Epidermal melanocyte (primary cell): ENCODE data around the gene STRN.
"Not testable (repeated sequence)": the region's sequence is repeated elsewhere in the genome, so short reads cannot be mapped to it uniquely, and the experiment has no call there.

Source experiments
- DNase-seq: peaks from one replicate; pipeline ENCODE4 v3.0.0; 2011; ENCODE audit warnings: low spot score; ENCODE audit not compliant: insufficient read length

The STRN gene, protein sequence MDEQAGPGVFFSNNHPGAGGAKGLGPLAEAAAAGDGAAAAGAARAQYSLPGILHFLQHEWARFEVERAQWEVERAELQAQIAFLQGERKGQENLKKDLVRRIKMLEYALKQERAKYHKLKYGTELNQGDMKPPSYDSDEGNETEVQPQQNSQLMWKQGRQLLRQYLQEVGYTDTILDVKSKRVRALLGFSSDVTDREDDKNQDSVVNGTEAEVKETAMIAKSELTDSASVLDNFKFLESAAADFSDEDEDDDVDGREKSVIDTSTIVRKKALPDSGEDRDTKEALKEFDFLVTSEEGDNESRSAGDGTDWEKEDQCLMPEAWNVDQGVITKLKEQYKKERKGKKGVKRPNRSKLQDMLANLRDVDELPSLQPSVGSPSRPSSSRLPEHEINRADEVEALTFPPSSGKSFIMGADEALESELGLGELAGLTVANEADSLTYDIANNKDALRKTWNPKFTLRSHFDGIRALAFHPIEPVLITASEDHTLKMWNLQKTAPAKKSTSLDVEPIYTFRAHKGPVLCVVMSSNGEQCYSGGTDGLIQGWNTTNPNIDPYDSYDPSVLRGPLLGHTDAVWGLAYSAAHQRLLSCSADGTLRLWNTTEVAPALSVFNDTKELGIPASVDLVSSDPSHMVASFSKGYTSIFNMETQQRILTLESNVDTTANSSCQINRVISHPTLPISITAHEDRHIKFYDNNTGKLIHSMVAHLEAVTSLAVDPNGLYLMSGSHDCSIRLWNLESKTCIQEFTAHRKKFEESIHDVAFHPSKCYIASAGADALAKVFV

DNA sequence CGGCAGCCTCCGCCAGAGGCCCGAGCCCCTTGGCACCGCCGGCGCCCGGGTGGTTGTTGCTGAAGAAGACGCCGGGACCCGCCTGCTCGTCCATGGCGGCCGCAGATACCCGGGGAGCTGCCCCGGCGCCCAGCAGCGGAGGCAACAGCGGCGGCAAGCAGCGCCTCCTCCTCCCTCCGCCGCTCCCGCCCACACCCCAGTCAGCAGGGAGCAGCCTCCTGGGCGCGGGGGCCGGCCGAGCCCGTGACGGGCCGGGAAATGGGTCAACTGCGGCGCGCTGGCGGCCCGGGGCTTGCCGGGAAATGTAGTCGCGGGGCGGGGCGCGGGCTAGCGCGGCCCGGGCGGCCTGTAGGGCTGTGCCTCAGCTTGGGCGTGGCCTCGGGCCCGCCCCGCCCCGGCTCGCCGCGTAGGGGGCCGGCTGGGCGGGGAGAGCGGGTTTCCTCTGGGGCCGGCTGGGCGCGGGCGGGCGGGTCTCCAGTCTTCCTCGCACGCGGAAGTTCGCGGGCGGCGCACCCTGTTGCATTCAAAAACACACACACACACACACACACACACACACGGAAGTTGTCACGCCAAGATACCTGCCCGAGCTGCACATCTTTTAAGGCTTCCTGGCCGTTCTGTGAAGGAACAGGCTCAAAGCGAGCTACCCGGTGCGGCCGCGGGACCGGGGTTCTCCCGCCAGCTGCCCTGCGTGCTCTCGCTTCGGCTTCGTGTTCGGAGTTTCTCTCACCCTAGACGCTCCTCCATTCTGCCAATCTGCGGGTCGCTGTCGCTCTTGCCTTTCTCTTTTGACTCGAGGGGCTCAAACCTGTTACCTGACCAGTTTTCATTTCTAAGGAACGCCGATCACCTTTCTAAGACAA, at the start of gene STRN:
STRN (minus strand) TSS at position 167 of the 866 bp plus-strand sequence; CDS start at position 94, 73 bp downstream.
- peak; percentile 90 for DNase-seq

DNA sequence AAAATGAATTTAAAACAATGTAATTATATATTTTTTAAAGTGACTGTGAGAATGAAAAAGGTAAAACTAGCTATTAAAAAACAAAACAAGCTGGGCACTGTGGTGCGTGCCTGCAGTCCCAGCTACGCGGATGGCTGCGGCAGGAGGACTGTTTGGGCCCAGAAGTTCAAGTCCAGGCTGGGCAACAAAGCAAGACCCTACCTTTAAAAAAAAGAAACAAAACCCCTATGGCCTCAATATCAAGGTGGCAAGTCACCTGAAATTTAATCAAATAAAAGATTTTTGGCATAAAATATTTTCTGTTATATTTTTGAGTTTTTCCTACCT, 46.9 kb upstream of the STRN start:
- no peak for DNase-seq

DNA sequence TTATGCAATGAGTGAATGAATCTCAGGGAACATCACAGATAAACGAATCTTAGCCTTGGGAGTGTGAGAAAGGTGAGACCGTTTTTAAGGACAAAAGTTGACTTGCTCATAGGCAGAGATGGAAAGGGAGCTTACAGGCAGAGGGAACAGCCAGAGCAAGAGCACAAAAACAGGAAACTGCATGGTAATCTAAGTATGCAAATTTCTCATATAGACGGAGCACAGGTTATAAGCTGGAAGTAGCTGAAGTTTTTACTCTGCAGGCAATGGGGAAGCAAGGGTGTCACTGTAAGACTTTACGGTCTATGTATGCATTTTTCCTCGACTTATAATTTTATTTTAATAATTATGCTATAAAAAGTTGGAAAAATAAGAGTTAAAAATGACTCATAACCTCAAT, 44.8 kb upstream of the STRN start:
- no peak for DNase-seq

DNA sequence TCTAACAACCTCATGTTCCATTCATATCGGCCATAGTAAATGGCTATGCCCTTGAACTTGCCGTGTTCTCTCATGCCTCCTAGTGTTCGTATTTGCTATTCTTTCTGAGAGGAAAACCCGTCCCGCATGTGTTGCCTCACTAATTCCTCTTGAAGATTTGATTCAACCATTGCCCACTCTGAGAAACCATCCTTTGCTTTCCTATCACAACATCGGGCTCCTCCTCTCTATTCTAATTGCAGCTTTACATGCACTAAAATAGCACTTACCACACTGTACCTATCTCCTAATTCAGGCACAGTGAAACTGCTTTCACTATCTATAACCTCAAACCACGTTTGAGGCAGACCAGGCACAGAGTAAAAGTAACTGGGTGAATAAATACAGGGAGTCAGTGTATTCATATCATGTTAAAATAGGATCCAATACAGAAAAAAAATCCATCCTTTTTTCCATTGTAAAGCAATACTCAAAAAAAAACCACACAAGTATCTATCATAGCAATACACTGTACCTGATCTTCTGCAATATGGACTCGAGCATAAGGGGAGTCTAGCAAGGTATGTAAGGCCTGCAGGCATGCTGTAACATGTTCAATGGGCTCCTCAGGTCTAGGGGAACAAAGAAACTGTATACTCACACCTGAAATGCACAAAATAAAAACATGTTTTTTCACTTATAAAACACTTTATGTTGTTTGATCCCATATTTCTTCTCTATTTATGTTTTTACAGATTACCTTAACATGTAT, 39.0 kb upstream of the STRN start:
- DNase-seq, result no peak

DNA sequence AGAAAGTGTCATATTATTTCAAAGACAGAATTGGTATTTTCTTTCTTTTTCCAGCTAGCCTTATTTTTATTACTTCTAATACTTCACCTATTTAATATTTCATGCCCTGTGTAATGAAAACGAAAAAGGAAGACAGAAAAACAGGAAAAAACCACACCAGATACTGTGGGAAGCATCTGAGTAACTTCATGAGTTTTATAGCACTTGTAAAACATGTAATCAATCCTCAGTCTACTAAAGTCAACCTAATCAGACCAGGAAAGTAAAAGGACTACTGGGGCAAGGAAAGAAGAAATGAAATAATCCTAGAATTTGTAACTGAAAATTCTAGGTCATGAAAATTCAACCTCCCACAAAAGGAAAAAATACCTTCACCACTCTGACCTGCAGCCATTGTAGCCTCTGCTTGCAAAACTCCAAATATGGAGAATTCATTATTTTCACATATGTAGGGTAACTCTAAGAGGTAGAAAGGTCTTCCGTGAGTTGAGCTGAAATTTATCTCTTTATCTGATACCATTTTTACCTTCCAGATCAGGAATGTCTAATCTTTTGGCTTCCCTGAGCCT, 34.7 kb upstream of the STRN start:
- no peak for DNase-seq

DNA sequence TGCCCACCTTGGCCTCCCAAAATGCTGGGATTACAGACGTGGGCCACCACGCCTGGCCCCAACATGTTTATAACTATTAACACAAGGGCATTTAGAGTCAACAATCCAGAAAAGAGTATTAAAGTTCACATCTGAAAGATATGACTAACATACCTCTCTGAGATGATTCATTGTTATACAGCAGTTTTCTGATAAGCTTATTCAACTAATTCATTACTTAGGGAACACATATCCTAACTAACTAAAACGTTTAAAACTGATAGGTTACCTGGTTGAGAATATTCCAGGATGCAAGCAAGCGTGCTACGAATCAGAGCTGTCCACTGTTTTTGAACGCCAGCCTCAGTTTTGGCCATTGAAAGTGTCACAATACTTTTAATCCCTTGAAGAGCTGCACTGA, 34.0 kb upstream of the STRN start:
- no peak for DNase-seq

DNA sequence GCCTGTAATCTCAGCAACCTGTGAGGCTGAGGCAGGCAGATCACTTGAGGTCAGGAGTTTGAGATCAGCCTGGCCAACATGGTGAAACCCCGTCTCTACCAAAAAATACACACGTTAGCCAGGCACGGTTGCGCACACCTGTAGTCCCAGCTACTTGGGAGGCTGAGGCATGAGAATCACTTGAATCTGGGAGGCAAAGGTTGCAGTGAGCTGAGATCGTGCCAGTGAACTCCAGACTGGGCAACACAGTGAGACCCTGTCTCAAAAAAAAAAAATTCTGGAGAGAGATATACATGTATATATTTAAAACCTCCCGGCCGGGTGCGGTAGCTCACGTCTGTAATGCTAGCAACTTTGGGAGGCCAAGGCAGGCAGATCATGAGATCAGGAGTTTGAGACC, 33.1 kb upstream of the STRN start:
- not testable (repeated sequence) for DNase-seq

DNA sequence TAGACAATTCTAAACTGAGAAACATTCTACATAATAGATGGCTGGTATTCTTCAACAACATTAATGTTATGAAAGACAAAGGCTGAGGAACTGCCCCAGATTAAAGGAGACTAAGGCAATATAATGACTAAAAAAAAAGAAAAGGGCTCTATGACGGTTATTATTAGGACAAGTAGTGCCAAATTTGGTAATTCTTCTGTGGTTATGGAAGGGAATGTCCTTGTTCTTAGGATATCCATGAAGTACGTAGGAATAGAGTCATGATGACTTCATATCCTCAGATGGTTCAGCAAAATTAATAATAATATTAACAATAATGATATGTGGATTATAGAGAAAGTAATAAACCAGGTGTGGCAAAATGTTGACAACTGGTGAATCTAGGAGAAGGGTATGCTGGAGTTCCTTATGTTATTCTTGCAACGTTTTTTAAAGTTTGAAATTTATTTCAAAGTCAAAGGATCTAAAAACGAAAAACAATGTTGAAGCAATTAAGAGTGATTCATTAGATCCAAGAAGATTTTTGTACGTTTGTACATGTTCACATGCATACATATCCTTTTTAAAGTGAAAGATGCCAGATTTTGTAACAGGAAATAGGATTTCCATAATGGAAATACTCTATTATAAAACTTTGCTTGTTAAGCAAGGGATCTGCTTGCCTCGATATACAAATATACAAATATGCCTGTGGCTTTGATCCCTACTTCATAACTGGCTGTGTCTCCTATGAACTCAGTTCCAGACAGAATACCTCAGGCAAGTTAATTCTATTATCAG, 27.7 kb upstream of the STRN start:
- DNase-seq, result no peak

DNA sequence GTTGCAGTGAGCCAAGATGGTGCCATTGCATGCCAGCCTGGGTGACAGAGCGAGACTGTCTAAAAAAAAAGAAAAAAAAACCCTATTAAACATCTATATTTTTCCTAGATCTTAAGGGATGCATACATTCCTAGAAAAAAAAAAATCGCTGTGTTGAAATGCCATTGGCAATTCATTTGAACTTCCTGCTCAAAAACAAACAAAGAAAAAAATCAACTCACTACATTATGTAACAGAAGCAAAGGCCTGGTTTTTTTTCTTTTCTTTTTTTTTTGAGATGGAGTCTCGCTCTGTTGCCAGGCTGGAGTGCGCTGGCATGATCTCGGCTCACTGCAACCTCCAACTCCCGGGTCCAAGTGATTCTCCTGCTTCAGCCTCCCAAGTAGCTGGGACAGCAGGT, 21.7 kb upstream of the STRN start:
- DNase-seq, result no peak

DNA sequence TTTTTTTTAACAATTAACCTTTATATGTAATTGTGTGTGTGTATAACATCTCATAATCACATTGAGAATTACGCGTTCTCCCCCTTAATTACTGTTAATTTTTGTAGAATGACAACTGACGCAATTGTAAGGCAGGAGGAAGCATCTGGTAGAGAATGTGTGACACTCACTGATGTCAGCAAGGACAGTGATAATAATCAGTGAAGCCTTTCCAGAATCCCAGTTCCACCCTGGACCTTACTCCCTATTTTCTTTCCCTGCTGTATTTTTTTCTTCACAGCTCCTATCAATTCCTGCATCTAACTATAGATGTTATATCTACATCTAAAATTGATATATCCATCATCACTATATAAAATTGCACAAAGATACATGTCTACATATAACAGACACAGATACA, 16.1 kb upstream of the STRN start:
- no peak for DNase-seq

DNA sequence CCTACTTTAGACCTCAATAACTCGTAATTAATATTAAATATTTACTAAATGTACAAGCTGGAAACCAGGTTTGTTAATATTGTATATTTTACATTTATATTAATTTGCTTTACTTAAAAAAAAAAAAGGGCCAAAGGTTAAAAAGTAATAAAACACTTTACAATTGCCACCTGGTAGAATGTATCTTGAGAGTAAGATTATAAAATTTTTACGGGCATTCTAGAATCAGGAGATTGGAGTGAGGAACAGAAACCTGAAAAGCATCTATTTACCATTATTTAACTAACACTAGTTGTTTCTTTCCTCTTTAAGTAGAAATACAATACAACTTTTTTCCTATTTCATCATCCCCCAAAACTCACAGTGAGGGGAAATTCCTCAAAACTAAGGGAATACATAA, 15.6 kb upstream of the STRN start:
- no peak for DNase-seq

DNA sequence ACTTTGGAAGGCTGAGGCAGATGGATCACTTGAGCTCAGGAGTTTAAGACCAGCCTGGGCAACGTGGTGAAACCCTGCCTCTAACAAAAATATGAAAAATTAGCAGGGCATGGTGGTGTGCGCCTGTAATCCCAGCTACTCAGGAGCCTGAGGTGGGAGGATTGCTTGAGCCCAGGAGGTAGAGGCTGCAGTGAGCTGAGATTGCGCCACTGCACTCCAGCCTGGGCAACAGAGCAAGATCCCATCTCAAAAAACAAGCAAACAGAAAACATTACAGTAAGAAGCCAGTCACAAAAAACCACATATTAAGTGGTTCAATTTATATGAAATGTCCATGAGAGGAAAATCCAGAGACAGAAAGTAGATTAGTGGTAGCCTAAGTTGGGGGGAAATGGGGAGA, 12.7 kb upstream of the STRN start:
- DNase-seq, result not testable (repeated sequence)

DNA sequence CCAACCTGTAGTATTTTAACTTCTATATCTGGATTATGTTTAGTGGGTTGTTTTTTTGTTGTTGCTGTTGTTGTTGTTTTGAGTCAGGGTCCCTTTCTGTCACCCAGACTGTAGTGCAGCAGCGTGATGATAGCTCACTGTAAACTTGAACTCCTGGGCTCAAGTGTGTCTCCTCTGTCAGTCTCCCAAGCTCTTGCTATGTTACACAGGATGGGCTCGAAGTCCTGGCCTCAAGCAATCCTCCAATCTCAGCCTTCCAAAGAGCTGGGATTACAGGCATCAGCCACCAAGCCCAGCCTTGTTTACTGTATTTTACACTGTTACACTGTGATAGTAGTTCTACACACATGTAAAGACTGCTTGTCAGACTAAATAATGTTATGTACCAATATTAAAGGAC, 9.7 kb upstream of the STRN start:
- no peak for DNase-seq

DNA sequence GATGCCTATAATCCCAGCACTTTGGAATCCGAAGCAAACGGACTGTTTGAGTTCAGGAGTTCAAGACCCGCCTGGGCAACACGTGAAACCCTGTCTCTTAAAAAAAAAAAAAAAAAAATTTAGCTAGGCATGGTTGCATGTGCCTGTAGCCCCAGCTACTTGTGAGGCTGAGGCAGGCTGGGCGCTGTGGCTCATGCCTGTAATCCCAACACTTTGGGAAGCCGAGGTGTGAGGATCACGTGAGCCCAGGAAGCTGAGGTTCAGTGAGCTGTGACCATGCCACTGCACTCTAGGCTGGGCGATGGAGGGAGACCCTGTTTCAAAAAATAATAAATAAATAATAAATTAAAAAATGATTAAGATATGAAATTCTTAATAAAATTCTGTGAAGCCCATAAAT, 9.0 kb upstream of the STRN start:
- no peak for DNase-seq

DNA sequence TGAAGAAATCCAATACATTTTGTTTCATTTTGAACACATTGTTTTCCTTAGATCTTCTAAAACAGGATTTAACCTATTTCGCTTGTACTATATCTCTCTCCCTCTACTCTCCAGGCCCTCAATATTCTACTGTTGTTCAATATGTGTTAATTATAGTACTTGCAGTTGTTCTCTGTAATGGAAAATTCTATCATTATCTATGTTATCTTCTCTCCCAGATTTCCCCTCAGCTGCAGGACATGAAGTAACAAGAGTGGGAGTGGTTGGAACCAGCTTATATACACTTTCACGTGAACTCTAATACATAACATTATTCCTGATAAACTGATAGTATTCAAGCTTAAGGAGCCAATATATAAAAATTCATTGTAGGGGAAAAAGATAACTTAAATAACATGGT, 7.0 kb upstream of the STRN start:
- no peak for DNase-seq

DNA sequence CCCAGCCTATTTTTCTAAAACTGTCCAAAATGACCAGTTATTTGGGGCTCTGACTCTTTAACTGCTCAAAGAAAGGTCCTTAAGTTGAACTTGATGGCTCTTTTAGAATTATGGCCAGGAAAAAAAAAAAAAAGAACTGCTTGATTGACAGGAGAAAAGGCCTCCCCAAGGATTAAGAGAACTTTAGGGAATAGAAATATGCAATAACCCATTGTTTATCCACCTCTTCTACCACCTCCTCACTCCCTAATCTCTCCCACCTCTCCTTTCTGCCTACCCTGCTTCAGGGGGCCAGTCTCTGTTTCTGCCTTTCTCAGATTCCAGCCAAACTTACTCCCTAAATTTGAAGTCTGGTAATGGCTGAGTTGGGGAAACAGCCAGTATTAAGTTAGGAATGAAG, 5.7 kb upstream of the STRN start:
- no peak for DNase-seq

DNA sequence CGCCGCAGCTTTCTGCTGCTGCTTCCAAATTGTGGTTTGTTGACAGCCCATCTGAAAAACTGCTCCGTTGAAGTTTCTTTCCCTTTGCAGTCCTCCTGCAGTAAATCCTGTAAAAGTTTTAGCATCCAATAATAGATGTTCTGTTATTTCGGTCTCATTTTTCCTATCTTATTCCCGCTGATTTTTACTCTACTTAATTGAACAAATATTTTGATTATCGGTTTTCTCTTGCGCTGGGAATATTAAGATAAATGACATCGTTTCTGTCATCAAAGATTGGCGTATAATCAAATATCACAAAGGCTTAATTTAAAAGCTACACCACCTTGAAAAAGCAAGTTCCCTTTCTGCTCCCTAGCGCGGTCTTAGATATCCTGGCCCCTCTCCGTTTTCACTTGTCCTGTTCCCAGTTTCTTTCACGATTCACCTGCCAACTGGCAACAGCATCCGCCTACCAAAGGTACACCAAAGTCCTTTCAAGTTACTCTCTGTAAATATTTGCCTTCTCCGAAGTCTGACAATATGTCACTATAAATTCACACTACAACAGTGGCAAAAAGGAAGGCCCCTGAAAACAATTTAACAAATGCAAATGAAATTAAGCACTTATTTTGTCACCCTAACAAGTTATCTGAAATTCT, 1.0 kb upstream of the STRN start:
- no peak for DNase-seq

DNA sequence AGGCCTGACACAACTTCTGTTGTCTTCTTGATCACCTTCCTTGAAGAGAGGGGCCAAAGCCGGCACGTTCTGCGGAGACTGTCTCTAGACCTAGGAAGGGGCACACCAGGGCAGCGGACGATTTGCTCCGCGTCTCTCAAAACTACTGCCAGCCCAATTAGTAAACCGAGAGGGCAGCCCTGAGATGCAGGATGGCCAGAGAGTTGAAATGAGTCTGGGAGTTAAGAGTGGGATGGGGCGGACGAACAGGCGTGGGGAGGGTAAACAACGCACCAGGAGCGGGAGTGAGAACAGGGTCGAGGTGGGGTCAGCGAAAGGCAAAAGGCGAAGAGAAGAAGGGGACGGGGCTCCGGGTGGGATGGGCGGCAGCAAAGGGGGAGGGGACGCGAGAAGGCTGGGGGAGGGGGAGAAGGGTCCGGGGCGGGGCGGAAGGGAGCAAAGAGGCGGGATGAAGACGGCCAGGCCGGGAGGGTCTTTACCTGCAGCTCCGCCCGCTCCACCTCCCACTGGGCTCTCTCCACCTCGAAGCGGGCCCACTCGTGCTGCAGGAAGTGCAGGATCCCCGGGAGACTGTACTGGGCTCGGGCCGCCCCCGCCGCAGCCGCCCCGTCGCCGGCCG, 476 bp downstream of the STRN start:
- no peak for DNase-seq

DNA sequence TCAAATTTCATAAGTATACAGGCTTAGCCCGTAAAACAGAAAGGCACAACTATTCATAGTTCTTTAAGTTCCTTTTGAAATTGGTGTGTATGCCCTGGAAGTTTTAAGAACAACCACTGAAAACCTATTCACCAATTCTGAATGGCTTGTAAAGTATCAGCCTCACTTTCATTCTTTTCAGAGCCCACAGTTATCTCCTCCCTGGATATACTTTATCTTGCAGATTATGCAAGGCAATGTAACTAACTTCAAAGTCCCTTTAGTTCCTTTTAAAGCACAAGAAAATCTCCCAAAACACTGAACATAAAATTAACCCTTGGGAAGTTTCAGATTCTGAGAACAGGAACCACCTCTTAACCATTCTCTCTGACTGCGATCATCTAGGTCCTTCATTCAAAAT, 1.1 kb downstream of the STRN start:
- no peak for DNase-seq
